Measurements from ENCODE around the gene SLC20A1.
"Not testable (repeated sequence)": the region's sequence is repeated elsewhere in the genome, so short reads cannot be mapped to it uniquely, and the experiment has no call there.

Gene SLC20A1

GRCh38 chr2:112698834-112699515 lies 53.2 kb downstream of the SLC20A1 start:
- TF ChIP-seq CTCF (IDR thresholded peaks at IDR 0.05; ENCODE audit: borderline replicate concordance, control extremely low read depth, extremely low read depth, insufficient read depth, missing control alignments), result no peak
- no peak for DNase-seq (ENCODE audit: low spot score)
- in situ Hi-C loops (cut with MboI; ENCODE audit: low sequenced_read_pairs, unreplicated experiment), result no loop called here

- no peak for TF ChIP-seq CTCF (IDR thresholded peaks at IDR 0.05; ENCODE audit: borderline replicate concordance, control extremely low read depth, extremely low read depth, insufficient read depth, missing control alignments)
- in situ Hi-C loops (cut with MboI; ENCODE audit: low sequenced_read_pairs, unreplicated experiment), result loop anchor here (25.0 kb wide), 1 partner anchor 638 kb away; the partner anchor contains the start of gene TMEM87B
- no peak for DNase-seq (ENCODE audit: low spot score)
These were observed 54.4 kb downstream of the SLC20A1 start for GRCh38 chr2:112699984-112700667.

DNA sequence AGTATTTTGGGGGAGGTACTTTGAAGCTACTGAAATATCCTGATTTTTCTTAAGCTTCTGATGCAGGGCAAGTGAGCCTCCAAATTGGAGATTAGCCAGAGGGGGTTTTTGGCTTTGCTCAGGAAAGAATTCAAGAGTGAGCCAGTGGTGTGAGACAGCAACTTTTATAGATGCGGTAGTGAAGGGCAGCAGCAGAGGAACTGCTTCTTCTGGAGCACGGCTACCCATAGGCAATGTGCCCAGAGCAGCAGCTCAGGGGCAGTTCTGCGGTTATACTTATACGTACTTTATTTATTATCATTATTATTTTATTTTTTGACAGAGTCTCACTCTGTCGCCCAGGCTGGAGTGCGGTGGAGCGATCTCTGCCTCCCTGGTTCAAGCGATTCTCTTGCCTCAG lies 55.3 kb downstream of the SLC20A1 start:
- in situ Hi-C loops (cut with MboI; ENCODE audit: low sequenced_read_pairs, unreplicated experiment), result loop anchor here (25.0 kb wide), 1 partner anchor 639 kb away; the partner anchor contains the start of gene TMEM87B
- DNase-seq (ENCODE audit: low spot score), result no peak

GRCh38 chr2:112703684-112704083 lies 57.9 kb downstream of the SLC20A1 start:
- DNase-seq (ENCODE audit: low spot score), result no peak
- in situ Hi-C loops (cut with MboI; ENCODE audit: low sequenced_read_pairs, unreplicated experiment), result loop anchor here (25.0 kb wide), 1 partner anchor 641 kb away; the partner anchor contains the start of gene TMEM87B
- TF ChIP-seq CTCF (IDR thresholded peaks at IDR 0.05; ENCODE audit: borderline replicate concordance, control extremely low read depth, extremely low read depth, insufficient read depth, missing control alignments), result no peak

More for the DNA sequence above, 55.3 kb downstream of the SLC20A1 start:
- TF ChIP-seq CTCF (IDR thresholded peaks at IDR 0.05; ENCODE audit: borderline replicate concordance, control extremely low read depth, extremely low read depth, insufficient read depth, missing control alignments), result no peak

DNA sequence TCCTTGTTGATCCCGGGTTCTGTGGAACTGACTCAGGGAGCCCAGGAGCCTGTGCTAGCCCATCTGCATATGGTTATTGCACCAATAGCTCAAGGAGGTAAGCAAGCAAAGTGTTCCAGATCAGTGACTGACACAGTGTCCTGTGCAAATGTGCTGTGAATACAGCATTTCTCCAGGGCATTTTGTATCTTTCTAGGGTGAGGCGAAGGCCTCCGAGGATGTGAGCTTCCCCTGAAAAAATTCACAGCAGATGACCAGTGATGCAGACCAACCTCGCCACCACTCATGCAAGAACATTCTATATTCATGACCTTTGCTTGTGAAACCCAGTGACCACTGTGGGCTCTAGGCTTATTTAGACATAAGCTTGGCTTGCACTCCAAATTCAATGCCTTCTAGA lies 59.8 kb downstream of the SLC20A1 start:
- no peak for DNase-seq (ENCODE audit: low spot score)
- no peak for TF ChIP-seq CTCF (IDR thresholded peaks at IDR 0.05; ENCODE audit: borderline replicate concordance, control extremely low read depth, extremely low read depth, insufficient read depth, missing control alignments)
- in situ Hi-C loops (cut with MboI; ENCODE audit: low sequenced_read_pairs, unreplicated experiment), result loop anchor here (25.0 kb wide), 1 partner anchor 643 kb away; the partner anchor contains the start of gene TMEM87B

GRCh38 chr2:112706170-112706664 lies 60.5 kb downstream of the SLC20A1 start:
- in situ Hi-C loops (cut with MboI; ENCODE audit: low sequenced_read_pairs, unreplicated experiment), result loop anchor here (25.0 kb wide), 1 partner anchor 644 kb away; the partner anchor contains the start of gene TMEM87B
- DNase-seq (ENCODE audit: low spot score), result no peak
- TF ChIP-seq CTCF (IDR thresholded peaks at IDR 0.05; ENCODE audit: borderline replicate concordance, control extremely low read depth, extremely low read depth, insufficient read depth, missing control alignments), result no peak

- in situ Hi-C loops (cut with MboI; ENCODE audit: low sequenced_read_pairs, unreplicated experiment), result loop anchor here (25.0 kb wide), 1 partner anchor 645 kb away; the partner anchor contains the start of gene TMEM87B
- not testable (repeated sequence) for DNase-seq (ENCODE audit: low spot score)
These were observed 61.2 kb downstream of the SLC20A1 start for GRCh38 chr2:112706947-112707346.

Measured in GM13976 (cell line).